HG03575 (cell line): ENCODE data around the gene MOSMO.
"Not testable (repeated sequence)": the region's sequence is repeated elsewhere in the genome, so short reads cannot be mapped to it uniquely, and the experiment has no call there.

ENCODE experiments used
- ATAC-seq: cut with Tn5 transposase; IDR thresholded peaks from one replicate; pipeline ENCODE4 v1.9.1; 2021; ENCODE audit not compliant: unreplicated experiment, insufficient number of reproducible peaks, low FRiP score; ENCODE audit errors: extremely low read depth

MOSMO gene

GRCh38 chr16:21997697-21998480, 10.0 kb upstream of the MOSMO start:
- ATAC-seq = no peak

GRCh38 chr16:22001591-22001990, 6.3 kb upstream of the MOSMO start:
- ATAC-seq = no peak

GRCh38 chr16:22002047-22002446, 5.9 kb upstream of the MOSMO start:
- ATAC-seq = not testable (repeated sequence)

- ATAC-seq = no peak
Observed at GRCh38 chr16:22003195-22003594, 4.7 kb upstream of the MOSMO start.

GRCh38 chr16:22004341-22004740, 3.6 kb upstream of the MOSMO start:
- no peak for ATAC-seq

- ATAC-seq = no peak
Observed at GRCh38 chr16:22005746-22006145, 2.2 kb upstream of the MOSMO start.

- ATAC-seq = no peak
Observed at GRCh38 chr16:22006636-22007035, 1.3 kb upstream of the MOSMO start.

GRCh38 chr16:22007159-22007508, 777 bp upstream of the MOSMO start:
- ATAC-seq = no peak

- ATAC-seq = no peak
Observed at GRCh38 chr16:22008215-22009059, 526 bp downstream of the MOSMO start.

- ATAC-seq = no peak
Observed at GRCh38 chr16:22010902-22011301, 3.0 kb downstream of the MOSMO start.

GRCh38 chr16:22012241-22012640, 4.3 kb downstream of the MOSMO start:
- no peak for ATAC-seq

GRCh38 chr16:22013486-22013885, 5.6 kb downstream of the MOSMO start:
- ATAC-seq = no peak

GRCh38 chr16:22014271-22014873, 6.5 kb downstream of the MOSMO start:
- no peak for ATAC-seq

- no peak for ATAC-seq
Observed at GRCh38 chr16:22016927-22017326, 9.0 kb downstream of the MOSMO start.

GRCh38 chr16:22018559-22018958, 10.6 kb downstream of the MOSMO start:
- no peak for ATAC-seq

GRCh38 chr16:22022151-22022550, 14.2 kb downstream of the MOSMO start:
- no peak for ATAC-seq

- no peak for ATAC-seq
Observed at GRCh38 chr16:22023505-22023904, 15.6 kb downstream of the MOSMO start.

- ATAC-seq = not testable (repeated sequence)
Observed at GRCh38 chr16:22024785-22025184, 16.9 kb downstream of the MOSMO start.

GRCh38 chr16:22027633-22028032, 19.7 kb downstream of the MOSMO start:
- ATAC-seq = no peak

- ATAC-seq = no peak
Observed at GRCh38 chr16:22029632-22030031, 21.7 kb downstream of the MOSMO start.
